Activated T-cell treated with anti-CD3 and anti-CD28 coated beads for 4 hours (primary cell): ENCODE results near the gene SCO1.
"Not testable (repeated sequence)": the region's sequence is repeated elsewhere in the genome, so short reads cannot be mapped to it uniquely, and the experiment has no call there.

ENCODE experiments used
- DNase-seq: peaks from one replicate; pipeline ENCODE4 v3.0.0-alpha.2; 2020

The SCO1 gene

GRCh38 chr17:10725262-10725661, 27.9 kb upstream of the SCO1 start:
- no peak for DNase-seq

DNA sequence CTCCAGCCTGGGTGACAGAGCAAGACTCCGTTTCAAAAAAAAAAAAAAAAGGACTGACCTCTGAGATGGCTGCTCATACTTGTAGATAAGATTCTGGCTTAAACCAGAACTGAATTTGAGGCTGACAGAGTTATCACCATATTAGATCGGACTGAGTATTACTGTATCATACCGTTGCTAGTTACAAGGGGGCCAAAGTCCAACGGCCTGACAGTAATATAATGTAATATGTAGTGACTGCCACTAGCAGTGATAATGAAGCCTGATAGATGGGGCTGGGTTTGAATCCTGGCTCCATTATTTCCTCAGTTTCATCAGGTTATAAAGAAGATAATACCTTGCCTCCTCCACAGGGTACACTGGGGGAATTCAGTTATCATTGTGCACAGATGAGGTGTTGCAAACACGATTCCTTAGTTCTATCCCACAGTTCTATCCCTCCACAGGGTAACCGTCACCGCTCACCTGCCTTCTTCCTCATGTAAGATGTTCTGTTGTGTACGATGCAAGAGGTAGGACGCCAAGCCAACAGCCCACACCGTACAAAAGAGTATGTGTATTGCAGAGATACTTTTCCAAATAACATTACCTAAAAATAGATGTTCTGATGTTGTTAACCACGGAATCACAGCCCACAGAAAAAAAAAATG, 27.3 kb upstream of the SCO1 start:
- DNase-seq: no peak

DNA sequence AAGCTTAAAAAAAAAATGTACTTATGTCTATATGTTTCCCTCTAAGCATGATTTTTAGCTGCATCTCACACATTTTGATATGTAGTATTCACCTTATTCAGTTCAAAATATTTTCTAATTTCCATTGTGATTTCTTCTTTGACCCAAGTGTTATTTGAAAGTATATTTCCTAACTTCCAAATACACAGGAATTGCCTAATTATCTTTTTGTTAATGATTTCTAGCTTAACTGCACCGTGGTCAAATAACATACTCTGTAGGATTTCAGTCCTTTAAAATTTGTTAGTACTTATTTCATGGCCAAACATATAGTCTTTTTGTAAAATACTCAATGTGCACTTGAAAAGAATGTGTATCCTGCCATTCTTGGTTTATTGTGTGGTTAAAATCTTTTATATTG, 21.2 kb upstream of the SCO1 start:
- DNase-seq: no peak

DNA sequence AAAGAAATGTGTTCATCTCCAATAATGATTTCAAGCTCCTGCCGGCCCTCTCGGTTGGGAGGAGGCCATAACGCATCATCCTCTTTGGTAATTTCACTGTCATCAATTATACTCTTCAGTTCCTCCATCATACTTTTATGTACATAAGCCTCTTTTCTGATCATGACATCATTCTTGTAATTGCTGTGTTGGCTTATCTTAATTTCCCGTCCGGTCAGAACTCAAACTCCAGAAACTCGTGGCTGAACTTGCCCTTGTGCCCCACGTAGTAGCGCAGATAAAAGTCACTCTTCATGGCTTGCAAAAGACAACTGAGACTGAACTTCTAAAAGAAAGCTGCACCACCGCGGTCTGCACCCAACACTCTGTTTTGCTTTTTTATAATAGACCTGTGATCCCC, 18.9 kb upstream of the SCO1 start:
- DNase-seq: no peak

DNA sequence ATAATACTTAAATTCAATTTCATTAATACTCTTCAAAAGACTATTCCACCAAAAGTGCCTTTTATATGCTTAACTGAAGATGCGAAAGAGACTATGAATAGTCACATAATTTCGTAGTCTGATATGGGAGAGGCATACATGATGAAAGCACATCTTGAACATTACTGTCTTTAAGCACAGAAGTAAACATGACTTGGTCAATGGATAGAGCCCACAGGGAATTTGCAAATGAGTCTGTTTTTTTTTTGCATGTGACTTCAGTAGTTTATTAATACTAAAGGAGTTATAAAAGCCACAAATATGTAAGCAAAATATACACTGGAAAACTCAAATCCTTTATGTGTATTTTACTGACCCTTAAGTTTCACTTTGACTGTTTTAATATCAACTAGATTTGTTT, 16.0 kb upstream of the SCO1 start:
- no peak for DNase-seq

DNA sequence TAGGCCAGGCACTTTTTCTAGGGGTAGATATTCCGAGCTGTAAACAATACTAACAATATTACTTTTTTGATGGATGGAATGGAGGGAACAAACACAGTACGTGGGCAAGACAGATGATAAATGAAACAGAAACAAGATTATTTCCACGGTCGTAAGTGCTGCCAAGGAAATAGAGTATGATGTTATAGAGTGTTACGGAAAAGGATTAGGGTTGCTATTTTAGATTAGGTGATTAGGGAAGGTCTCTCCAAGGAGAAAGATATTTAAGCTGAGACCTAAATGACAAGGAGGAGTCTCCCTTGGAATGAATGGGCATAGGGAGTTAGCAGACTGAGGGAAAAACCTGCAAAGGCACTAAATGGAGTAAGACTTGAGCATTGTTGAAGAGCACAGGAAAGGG, 8.4 kb upstream of the SCO1 start:
- no peak for DNase-seq

DNA sequence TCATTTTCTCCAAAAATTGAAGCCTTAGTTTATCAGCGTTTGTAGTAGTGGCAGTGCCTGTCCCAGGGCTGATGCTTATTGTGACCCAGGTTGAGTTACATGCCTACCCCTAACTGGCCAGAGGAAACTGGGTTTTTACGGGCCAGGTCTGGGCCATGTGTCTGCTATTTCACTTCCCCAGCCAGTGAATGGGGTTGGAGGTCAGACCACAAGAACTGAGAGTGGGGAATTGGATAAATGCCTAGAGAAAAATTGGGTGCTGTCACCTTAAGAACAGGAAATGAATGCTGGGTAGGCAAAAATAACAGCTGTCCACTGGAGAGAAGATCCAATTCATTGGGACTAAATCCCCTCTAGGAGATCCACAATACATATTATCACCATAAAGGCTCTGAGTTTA, 5.2 kb upstream of the SCO1 start:
- no peak for DNase-seq

GRCh38 chr17:10699856-10700255, 2.5 kb upstream of the SCO1 start:
- DNase-seq: no peak

DNA sequence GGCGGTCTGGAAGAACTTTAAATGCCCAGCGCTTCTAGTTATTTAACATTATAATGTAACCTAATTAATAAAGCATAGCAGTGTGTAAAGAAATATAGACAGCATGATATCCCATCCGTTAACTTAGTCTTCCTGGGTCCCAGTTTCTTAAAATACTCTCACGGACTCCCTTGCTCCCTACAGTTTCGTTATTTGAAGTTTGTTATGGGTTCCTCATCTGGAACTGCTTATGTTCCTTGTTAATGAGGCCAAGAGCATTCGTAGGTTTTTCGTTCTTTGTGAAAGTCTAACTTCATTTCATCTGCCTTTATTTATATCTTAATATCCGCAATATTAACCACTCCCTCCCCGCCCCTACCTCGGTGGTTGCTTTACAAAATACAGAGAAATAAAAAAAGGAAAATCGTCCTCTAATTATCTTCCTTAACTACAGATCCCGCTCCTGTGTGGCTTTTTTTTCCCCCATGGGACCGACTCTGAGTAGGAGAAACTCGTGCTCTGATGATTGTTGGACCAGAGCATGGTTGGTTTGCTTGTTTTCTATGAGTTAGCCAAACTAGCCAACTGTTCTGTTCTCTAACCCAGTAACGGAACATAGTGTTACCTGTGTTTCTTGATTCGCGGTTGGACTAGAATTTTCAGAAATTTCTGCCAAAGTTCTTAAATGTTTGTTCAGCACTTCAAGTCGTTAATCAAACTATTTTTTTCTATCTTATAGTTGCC, 924 bp upstream of the SCO1 start:
- no peak for DNase-seq

GRCh38 chr17:10695875-10696407, 1.4 kb downstream of the SCO1 start:
- not testable (repeated sequence) for DNase-seq

- no peak for DNase-seq
These were observed 9.8 kb downstream of the SCO1 start for GRCh38 chr17:10687499-10687898.

DNA sequence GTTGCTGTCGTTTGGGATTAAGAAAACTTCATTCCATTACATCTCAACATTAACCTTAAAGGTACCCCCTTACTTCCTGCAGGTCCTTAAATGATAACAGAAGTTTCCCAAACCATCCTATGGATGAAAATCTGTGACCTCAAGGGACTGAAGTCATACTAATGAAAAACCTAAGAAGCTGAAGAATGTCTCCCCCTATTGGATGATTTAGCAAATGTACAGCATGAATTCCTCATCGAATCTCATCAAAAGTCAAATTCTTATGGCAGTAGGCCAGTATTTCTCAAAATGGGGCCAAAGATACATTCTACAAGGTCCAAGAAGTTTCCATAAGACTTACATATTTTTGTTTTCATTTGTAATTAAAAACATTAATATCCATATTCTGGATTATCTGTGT, 13.5 kb downstream of the SCO1 start:
- no peak for DNase-seq

DNA sequence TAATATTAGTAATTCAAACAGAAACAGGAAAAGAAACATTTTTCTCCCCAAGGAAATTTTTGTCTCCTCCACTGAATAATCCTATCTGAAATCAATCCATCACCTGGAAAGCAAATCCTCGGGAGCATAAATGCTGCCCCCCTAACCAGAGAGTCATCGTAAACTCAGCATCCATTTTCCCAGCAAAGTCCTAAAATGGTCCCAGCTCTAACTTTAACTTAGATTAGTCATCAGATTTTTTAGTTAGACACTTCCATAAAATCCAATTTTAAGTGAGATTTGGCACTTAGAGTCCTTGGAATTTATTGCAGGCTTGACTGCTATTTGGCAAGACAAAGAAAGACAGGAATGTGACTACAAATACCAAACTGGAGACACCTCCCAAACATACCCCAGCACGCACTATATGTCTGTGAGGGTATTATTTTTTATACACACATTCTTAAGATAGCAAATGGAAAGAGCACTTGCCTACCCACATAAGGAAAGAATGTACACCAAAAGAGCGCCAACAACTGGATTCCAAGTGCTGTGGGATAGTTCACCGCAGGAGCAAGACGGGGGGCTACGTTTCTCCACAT, 15.4 kb downstream of the SCO1 start:
- DNase-seq: no peak

DNA sequence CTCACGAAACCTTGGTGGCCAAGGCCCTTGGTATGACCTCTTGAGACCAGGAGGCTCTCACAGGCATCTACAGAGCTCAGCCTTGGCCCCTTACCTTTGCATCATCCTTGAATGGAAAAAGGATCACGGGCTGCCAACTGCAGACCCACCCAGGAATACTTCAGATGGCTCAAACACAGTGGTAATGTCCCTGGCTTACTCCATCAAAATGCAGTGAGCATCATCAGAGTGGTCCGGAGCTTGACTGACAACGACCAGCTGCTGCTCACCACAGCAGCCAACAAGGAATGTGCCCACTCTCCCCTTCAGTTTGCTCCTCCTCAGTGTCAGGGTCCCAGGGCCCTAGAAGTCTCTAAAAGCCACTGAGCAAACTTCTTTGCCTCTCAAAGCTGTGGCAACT, 22.6 kb downstream of the SCO1 start:
- no peak for DNase-seq

DNA sequence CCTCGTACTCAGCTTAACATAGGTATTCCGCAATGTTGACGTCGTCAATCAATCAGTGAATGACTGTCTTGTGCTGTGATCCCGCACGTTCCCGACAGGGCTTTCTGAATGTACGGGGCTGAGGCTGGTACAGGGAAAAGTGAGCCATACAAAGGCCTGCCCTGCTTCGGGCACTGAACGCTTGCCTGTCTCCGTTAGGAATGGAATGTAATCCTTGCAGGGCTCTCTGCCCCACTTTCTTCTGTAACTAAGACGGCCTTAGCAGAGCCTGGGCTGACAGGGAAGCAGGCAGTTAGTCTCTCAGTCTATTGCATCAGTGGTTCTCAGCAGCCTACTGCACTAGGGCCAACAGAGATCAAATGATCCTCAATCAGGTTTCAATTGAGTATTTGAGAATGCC, 24.0 kb downstream of the SCO1 start:
- DNase-seq: no peak

- DNase-seq: no peak
These were observed 28.6 kb downstream of the SCO1 start for GRCh38 chr17:10668775-10669174.

- DNase-seq: no peak
These were observed 30.4 kb downstream of the SCO1 start for GRCh38 chr17:10666906-10667305.

- no peak for DNase-seq
These were observed 32.8 kb downstream of the SCO1 start for GRCh38 chr17:10664571-10664970.

- DNase-seq: no peak
These were observed 34.1 kb downstream of the SCO1 start for GRCh38 chr17:10663231-10663630.

DNA sequence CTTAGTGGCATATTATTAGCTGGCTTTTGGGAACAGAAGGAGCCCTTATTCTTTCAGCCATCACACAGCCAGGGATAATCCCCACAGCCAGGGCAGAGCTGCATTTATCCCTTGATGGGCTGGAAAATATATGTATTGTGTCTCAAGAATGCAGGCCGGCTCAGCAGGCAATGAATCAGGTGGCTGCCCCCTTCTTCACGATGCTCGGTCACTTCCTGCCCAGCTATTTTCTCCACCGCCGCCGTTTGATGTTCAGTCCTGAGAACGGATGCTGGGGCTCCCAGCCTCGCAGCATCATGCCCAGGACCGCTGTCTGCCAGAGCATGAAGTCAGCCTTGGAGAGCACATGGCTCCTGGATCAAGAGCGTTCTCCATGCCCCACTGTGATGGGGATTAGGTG, 35.9 kb downstream of the SCO1 start:
- DNase-seq: no peak

- no peak for DNase-seq
These were observed 39.5 kb downstream of the SCO1 start for GRCh38 chr17:10657879-10658278.

DNA sequence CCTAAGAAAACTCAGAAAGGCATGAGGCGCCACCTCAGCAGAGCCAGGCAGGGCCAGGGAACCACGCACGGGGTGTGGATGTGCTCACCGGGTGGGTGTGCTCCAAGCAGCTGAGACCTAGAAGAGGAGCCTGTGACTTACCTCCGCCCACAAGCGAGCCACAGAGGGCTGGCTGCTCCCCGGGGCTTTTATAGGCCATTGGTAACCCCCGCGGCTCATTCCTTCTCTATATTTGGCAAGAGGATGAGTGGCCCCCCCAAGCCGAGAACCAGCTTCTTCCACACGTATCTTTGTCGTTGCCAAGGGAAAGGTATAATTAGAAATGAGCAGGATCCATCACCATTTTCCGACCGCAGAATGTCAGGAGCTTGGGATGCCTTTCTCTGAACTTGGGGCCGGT, 40.2 kb downstream of the SCO1 start, which contains the start of gene MYH3:
MYH3 (minus strand) TSS at position 162 of the 400 bp plus-strand sequence. CDS start 2,245 bp downstream, outside the sequence.
- no peak for DNase-seq

GRCh38 chr17:10653987-10654386, 43.3 kb downstream of the SCO1 start:
- DNase-seq: no peak

DNA sequence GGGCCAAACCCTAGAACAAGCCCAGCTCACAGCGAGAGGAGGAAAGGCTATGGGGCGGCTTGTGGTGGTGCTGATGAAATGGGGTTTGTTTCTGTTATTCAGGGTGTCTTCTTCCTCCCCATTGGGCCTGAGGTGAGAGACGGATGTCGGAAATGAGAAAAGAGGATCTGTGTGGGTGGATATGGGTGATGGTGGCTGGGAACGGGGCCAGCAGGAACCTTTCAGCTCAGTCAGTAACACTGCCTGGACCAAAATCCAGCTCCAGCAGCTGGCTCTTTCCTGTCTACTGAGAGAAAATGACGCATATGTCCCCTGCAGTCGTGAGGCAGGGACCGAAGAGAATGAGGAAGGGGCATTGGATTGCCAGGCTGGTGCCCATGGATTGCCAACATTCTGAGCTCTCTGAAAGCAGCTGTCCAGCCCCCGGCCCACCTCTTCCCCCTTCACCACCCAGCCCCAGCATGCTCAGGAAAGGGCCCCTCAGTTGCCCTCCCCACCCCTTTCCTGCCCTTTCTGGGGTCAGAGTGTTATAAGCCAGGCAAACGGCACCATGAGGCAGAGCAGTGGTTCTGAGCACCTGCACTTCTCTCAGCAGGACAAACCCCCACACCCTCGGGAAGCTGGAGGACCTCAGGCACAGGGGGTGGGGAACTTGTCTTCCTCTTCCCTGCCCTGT, 44.2 kb downstream of the SCO1 start:
- no peak for DNase-seq
